Heart right ventricle (tissue), 16 donors: ENCODE data around the gene OSBPL5. TPM values are rescaled to one million over a fixed set of nuclear protein-coding genes. Genes with fewer than 3 reads are reported as not detected.

ENCODE experiments used
- ATAC-seq, 8 donors: fragments of 200-7000 bp; cut with Tn5 transposase; one replicate each; pipeline ENCODE4 v1.9.1; 2020; ENCODE audit warnings: mild to moderate bottlenecking in 8 of 8, moderate library complexity in 8 of 8, moderate number of reproducible peaks in 1 of 8
- DNase-seq, 2 donors: peaks; one replicate each; pipeline ENCODE4 v3.0.0-alpha.2; 2020
- H3K27ac ChIP-seq, 10 donors: fragments of 200-600 bp; sonication (generic) in 2 of 10; one replicate each; pipeline versions ENCODE4 v1.5.0 to v1.8.0; 2020 to 2022; ENCODE audit warnings: mild to moderate bottlenecking in 3 of 10
- H3K27me3 ChIP-seq, 7 donors: fragments of 200-600 bp; one replicate each; pipeline ENCODE4 v1.8.0; 2021 to 2022; ENCODE audit warnings: mild to moderate bottlenecking in 2 of 7
- H3K36me3 ChIP-seq, 9 donors: fragments of 200-600 bp; sonication (generic) in 1 of 9; one replicate each; pipeline versions ENCODE4 v1.5.0 to v1.8.0; 2020 to 2022; ENCODE audit warnings: mild to moderate bottlenecking in 2 of 9
- H3K4me1 ChIP-seq, 9 donors: fragments of 200-600 bp; sonication (generic) in 1 of 9; one replicate each; pipeline versions ENCODE4 v1.5.0 to v1.8.0; 2020 to 2022; ENCODE audit warnings: mild to moderate bottlenecking in 4 of 9
- H3K4me3 ChIP-seq, 10 donors: fragments of 200-600 bp; sonication (generic) in 2 of 10; one replicate each; pipeline versions ENCODE4 v1.5.0 to v1.8.0; 2020 to 2022; ENCODE audit warnings: mild to moderate bottlenecking in 7 of 10, moderate library complexity in 2 of 10
- H3K9me3 ChIP-seq, 11 donors: fragments of 200-600 bp in 10 of 11; sonication (generic) in 2 of 11; one replicate each; pipeline versions ENCODE4 v1.5.0 to v1.8.0; 2013 to 2022; ENCODE audit warnings: mild to moderate bottlenecking in 2 of 11, control low read depth in 1 of 11, moderate library complexity in 1 of 11
- CTCF ChIP-seq, 9 donors: fragments of 200-600 bp; sonication (generic) in 2 of 9; IDR thresholded peaks; one replicate each; pipeline versions ENCODE4 v1.5.0 to v1.8.0; 2021 to 2022; ENCODE audit warnings: antibody characterized with exemption in 9 of 9, mild to moderate bottlenecking in 5 of 9, moderate library complexity in 1 of 9
- WGBS, 2 donors: extraction: QIAGEN DNeasy Blood & Tissue Kit; methylation state at CpG; one replicate each; pipeline ENCODE4 v1.1.7; 2013; ENCODE audit warnings: inconsistent platforms in 1 of 2; 5-methylcytosine and 5-hydroxymethylcytosine counted together
- intact Hi-C, 10 donors: fragments of 100-400 bp; cut with DNase I; formaldehyde crosslinking; loops; one replicate each; pipeline versions ENCODE4 v1.11.1 to v1.14.2; 2022
- polyA plus RNA-seq, 2 donors: library from polyadenylated mRNA; stranded (reverse); fragments of 200-250 nt; gene quantifications; one replicate each; pipeline ENCODE4 v1.2.3, GENCODE V29; 2013
- total RNA-seq, 10 donors: library from RNA; stranded (reverse); fragmentation: NEBNext Ultra II Directional in 3 of 10; extraction: Animal tissue kit (Norgen Biotek cat#: 25700) in 3 of 10; gene quantifications; one replicate each; pipeline versions ENCODE4 v1.2.1 to v1.2.4, GENCODE V29; 2021 to 2023
- donor health status: Arrhythmogenic right ventricular cardiomyopathy.
- donor health status: ischemic (EF 13 %, LVEDD 7.1; RV severe dilation, severe dysfunction).
- donor health status: healthy with polysubstance abuse.
- donor health status: DM: no; HTN: yes; CAD: no.
- donor health status: DM: no; HTN: no; CAD: no.
- donor health status: ischemic (EF 25% LVEDD 6.9; RV normal size, moderate dysfunction).
- donor health status: ischemic (EF 25% LVEDD 5.7; RV mildly dilated, moderate dysfunction).
- donor health status: healthy.
- donor health status: DM: yes; HTN: yes; CAD: no.
- donor health status: Ischemic cardiomyopathy.
- donor health status: ischemic (EF 35%, LVEDD 5.7; RV mildly dilated, moderate dysfunction).
- donor health status: nonischemic (EF 11% LVEDD 7.7; RV severe dilation, severe dysfunction).
- donor health status: DM: yes; HTN: yes; CAD: no.
- donor health status: PGD.
- donor health status: ischemic (EF 29% LVEDD 5.4; RV normal size, mild dysfunction).
- donor health status: nonischemic (EF 23%, LVEDD 6.1; RV moderate dilation, normal function).

The OSBPL5 gene
- total and polyA plus RNA-seq, 12 donors = 10.4 to 18.7 (median 15.5) TPM

GRCh38 chr11:3107608-3108182 is 57.4 kb downstream of the OSBPL5 start:
- TF ChIP-seq CTCF (IDR thresholded peaks at IDR 0.05) = no peak
- intact Hi-C loops = loop anchor here in 1 of 10 donors (5.0 kb wide), 1 partner anchor 110 kb away; the partner anchor contains the start of gene MRGPRG
- Histone ChIP-seq H3K9me3 (no peaks in the 10 kb centered on the region), H3K27me3 (no peaks in the 10 kb centered on the region), H3K27ac (no peak overlapping the region), H3K4me1 (peaks cover 0 to 16% (median 0%) of the 10 kb centered on the region in 9 donors), H3K4me3 (no peak overlapping the region), H3K36me3 (peaks cover 0 to 84% (median 13%) of the 10 kb centered on the region in 9 donors)
- WGBS, 2 donors = 80 to 90% methylated on average over 21 of the region's 21 CpGs
- ATAC-seq (peak in 2 of 8 donors; percentile 4 to 10), DNase-seq (no peak)

GRCh38 chr11:3106736-3107524 is 58.2 kb downstream of the OSBPL5 start:
- no peak for TF ChIP-seq CTCF (IDR thresholded peaks at IDR 0.05)
- Histone ChIP-seq H3K27me3 (no peaks in the 10 kb centered on the region), H3K4me1 (peaks cover 0 to 8% (median 0%) of the 10 kb centered on the region in 9 donors), H3K36me3 (peaks cover 0 to 83% (median 13%) of the 10 kb centered on the region in 9 donors), H3K4me3 (no peak overlapping the region), H3K9me3 (no peaks in the 10 kb centered on the region), H3K27ac (no peak overlapping the region)
- DNase-seq (peak in 1 of 2 donors; percentile 16), ATAC-seq (no peak)
- intact Hi-C loops = loop anchor here in 1 of 10 donors (5.0 kb wide), 1 partner anchor 110 kb away; the partner anchor contains the start of gene MRGPRG
- 89 to 91% methylated on average over 21 of the region's 21 CpGs for WGBS, 2 donors

- Histone ChIP-seq H3K4me3 (no peak overlapping the region), H3K27me3 (no peaks in the 10 kb centered on the region), H3K36me3 (peaks cover 0 to 85% (median 13%) of the 10 kb centered on the region in 9 donors), H3K9me3 (no peaks in the 10 kb centered on the region), H3K4me1 (peaks cover 0 to under 1% (median 0%) of the 10 kb centered on the region in 9 donors), H3K27ac (no peak overlapping the region)
- no peak for TF ChIP-seq CTCF (IDR thresholded peaks at IDR 0.05)
- intact Hi-C loops = loop anchor here in 1 of 10 donors (5.0 kb wide), 1 partner anchor 111 kb away; the partner anchor contains the start of gene MRGPRG
- WGBS, 2 donors = 91 to 92% methylated on average over 41 of the region's 41 CpGs
- no peak for ATAC-seq
- DNase-seq = no peak
Observed at GRCh38 chr11:3105791-3106735, 59.0 kb downstream of the OSBPL5 start.
